ENCODE measurements around the gene EPB41L4A. TPM values are rescaled to one million over a fixed set of nuclear protein-coding genes. Genes with fewer than 3 reads are reported as not detected.
"Not testable (repeated sequence)": the region's sequence is repeated elsewhere in the genome, so short reads cannot be mapped to it uniquely, and the experiment has no call there.

EPB41L4A gene
- total RNA-seq, 6 experiments from 2014 or later, result 0.07 TPM; not detected in 5

GRCh38 chr5:112440031-112440430 lies 21.0 kb upstream of the EPB41L4A start:
- H3K27me3 Mint-ChIP-seq (ENCODE audit: insufficient read depth), result no peaks in the 10 kb centered on the region; the same call in 1 of the 2 replicates
- no peaks in the 10 kb centered on the region for H3K9me3 Mint-ChIP-seq
- DNase-seq, result no peak

GRCh38 chr5:112436144-112436543 lies 17.1 kb upstream of the EPB41L4A start:
- no peaks in the 10 kb centered on the region for H3K4me1 Mint-ChIP-seq (ENCODE audit: low read depth)
- no peaks in the 10 kb centered on the region for H3K9me3 Mint-ChIP-seq
- H3K27me3 Mint-ChIP-seq (ENCODE audit: insufficient read depth), result no peaks in the 10 kb centered on the region; the same call in 1 of the 2 replicates
- TF ChIP-seq CTCF (IDR thresholded peaks at IDR 0.05), result no peak
- DNase-seq, result no peak
- H3K36me3 Mint-ChIP-seq (ENCODE audit: low read depth), result no peaks in the 10 kb centered on the region
- no peak overlapping the region for H3K27ac Mint-ChIP-seq
- H3K4me3 Mint-ChIP-seq, result no peak overlapping the region

More at GRCh38 chr5:112440031-112440430, 21.0 kb upstream of the EPB41L4A start:
- TF ChIP-seq CTCF (IDR thresholded peaks at IDR 0.05), result no peak
- H3K4me3 Mint-ChIP-seq, result no peak overlapping the region
- H3K36me3 Mint-ChIP-seq (ENCODE audit: low read depth), result no peaks in the 10 kb centered on the region
- no peaks in the 10 kb centered on the region for H3K4me1 Mint-ChIP-seq (ENCODE audit: low read depth)
- no peak overlapping the region for H3K27ac Mint-ChIP-seq

- TF ChIP-seq CTCF (IDR thresholded peaks at IDR 0.05), result no peak
- H3K27me3 Mint-ChIP-seq (ENCODE audit: insufficient read depth), result no peaks in the 10 kb centered on the region; the same call in 1 of the 2 replicates
- no peaks in the 10 kb centered on the region for H3K36me3 Mint-ChIP-seq (ENCODE audit: low read depth)
- no peak overlapping the region for H3K4me3 Mint-ChIP-seq
- no peaks in the 10 kb centered on the region for H3K4me1 Mint-ChIP-seq (ENCODE audit: low read depth)
- no peaks in the 10 kb centered on the region for H3K9me3 Mint-ChIP-seq
- no peak overlapping the region for H3K27ac Mint-ChIP-seq
- DNase-seq, result no peak
Observed at GRCh38 chr5:112434641-112435040, 15.6 kb upstream of the EPB41L4A start.

GRCh38 chr5:112426202-112426601 lies 7.1 kb upstream of the EPB41L4A start:
- not testable (repeated sequence) for H3K4me3 Mint-ChIP-seq; H3K9me3 Mint-ChIP-seq; H3K4me1 Mint-ChIP-seq (ENCODE audit: low read depth); H3K27ac Mint-ChIP-seq; H3K36me3 Mint-ChIP-seq (ENCODE audit: low read depth); H3K27me3 Mint-ChIP-seq (ENCODE audit: insufficient read depth); DNase-seq

GRCh38 chr5:112419986-112420864 lies 1.1 kb upstream of the EPB41L4A start:
- DNase-seq, result peak; percentile 23

More at GRCh38 chr5:112419986-112420864, 1.1 kb upstream of the EPB41L4A start:
- Mint-ChIP-seq H3K27ac (no peak overlapping the region), H3K4me3 (peak overlapping the region; percentile 37; the same call in 1 of the 2 replicates), H3K36me3 (ENCODE audit: low read depth) (no peaks in the 10 kb centered on the region), H3K4me1 (ENCODE audit: low read depth) (peaks cover 8% of the 10 kb centered on the region), H3K9me3 (no peaks in the 10 kb centered on the region), H3K27me3 (ENCODE audit: insufficient read depth) (peaks cover 24% of the 10 kb centered on the region)
- peak; percentile 74 for TF ChIP-seq CTCF (IDR thresholded peaks at IDR 0.05)

Data from HFFc6 (cell line).